Measurements from ENCODE around the gene LIPC.

LIPC gene

GRCh38 chr15:58409861-58410260, 21.9 kb upstream of the LIPC start:
- TF ChIP-seq CTCF (IDR thresholded peaks at IDR 0.05; ENCODE audit: low read depth, low read length): no peak
- no peak overlapping the region for H3K4me3 ChIP-seq (ENCODE audit: low read depth, low read length)
- in situ Hi-C loops (cut with HindIII; ENCODE audit: low sequenced_read_pairs): no loop called here
- no peak for DNase-seq (ENCODE audit: low read depth, low spot score)

DNA sequence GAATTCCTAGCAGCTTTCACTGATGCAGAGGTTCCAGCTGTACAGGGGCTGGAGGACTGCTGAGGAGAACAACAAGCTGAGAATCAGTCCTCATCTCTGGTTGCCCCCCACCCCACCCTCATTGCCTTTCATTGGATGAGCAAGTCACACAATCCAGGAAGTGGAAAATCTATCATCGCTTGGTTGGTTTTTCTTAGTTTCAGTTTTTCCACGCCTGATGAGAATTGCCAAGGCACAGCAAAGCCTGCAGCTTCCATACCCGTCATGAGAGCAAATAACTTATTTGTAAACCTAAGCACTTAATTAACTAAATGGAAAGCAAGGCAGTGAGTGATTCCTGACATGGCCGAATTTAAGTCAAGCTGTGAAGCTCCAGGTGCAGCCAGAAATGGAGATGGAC, 21.4 kb upstream of the LIPC start:
- no peak overlapping the region for H3K4me3 ChIP-seq (ENCODE audit: low read depth, low read length)
- in situ Hi-C loops (cut with HindIII; ENCODE audit: low sequenced_read_pairs): no loop called here
- DNase-seq (ENCODE audit: low read depth, low spot score): no peak
- TF ChIP-seq CTCF (IDR thresholded peaks at IDR 0.05; ENCODE audit: low read depth, low read length): no peak

- no peak for DNase-seq (ENCODE audit: low read depth, low spot score)
- no peak for TF ChIP-seq CTCF (IDR thresholded peaks at IDR 0.05; ENCODE audit: low read depth, low read length)
- in situ Hi-C loops (cut with HindIII; ENCODE audit: low sequenced_read_pairs): no loop called here
- H3K4me3 ChIP-seq (ENCODE audit: low read depth, low read length): no peak overlapping the region
Observed at GRCh38 chr15:58413253-58413652, 18.5 kb upstream of the LIPC start.

- no peak for TF ChIP-seq CTCF (IDR thresholded peaks at IDR 0.05; ENCODE audit: low read depth, low read length)
- DNase-seq (ENCODE audit: low read depth, low spot score): no peak
- in situ Hi-C loops (cut with HindIII; ENCODE audit: low sequenced_read_pairs): no loop called here
Observed at GRCh38 chr15:58415636-58416035, 16.2 kb upstream of the LIPC start.

DNA sequence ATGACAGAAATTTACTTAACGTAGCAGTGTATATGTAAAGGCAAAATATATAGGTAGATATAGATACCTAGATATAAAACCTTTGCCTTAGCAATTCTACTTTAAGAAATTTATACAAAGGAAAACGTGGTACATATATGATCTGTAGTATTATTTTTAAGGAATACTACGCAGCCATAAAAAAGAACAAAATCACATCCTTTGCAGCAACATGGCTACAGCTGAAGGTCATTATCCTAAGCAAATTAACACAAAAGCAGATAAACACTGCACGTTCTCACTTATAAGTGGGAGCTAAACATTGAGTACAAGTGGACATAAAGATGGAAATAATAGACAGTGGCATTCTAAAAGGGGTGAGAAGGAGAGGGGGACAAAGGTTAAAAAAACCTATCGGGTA, 14.8 kb upstream of the LIPC start:
- H3K4me3 ChIP-seq (ENCODE audit: low read depth, low read length): no peak overlapping the region
- no peak for DNase-seq (ENCODE audit: low read depth, low spot score)
- in situ Hi-C loops (cut with HindIII; ENCODE audit: low sequenced_read_pairs): no loop called here
- TF ChIP-seq CTCF (IDR thresholded peaks at IDR 0.05; ENCODE audit: low read depth, low read length): no peak

More at GRCh38 chr15:58415636-58416035, 16.2 kb upstream of the LIPC start:
- H3K4me3 ChIP-seq (ENCODE audit: low read depth, low read length): no peak overlapping the region

DNA sequence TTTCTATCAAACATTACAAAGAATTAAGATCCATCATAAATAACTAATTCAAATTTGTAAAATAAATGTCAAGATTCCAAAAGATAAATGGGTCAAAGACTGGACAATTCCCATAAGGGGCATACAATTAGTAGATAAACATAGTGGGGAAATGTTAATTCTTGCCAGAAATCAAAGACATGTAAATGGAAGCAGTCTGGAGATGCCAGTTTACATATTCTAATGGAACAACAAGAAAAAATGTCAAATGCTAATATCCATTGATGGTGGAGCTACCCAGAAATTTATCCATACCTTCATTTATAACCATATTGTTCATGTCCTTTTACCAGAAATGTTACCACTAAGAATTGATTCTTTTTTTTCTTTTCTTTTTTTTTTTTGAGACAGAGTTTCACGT, 13.7 kb upstream of the LIPC start:
- in situ Hi-C loops (cut with HindIII; ENCODE audit: low sequenced_read_pairs): no loop called here
- H3K4me3 ChIP-seq (ENCODE audit: low read depth, low read length): no peak overlapping the region
- DNase-seq (ENCODE audit: low read depth, low spot score): no peak
- TF ChIP-seq CTCF (IDR thresholded peaks at IDR 0.05; ENCODE audit: low read depth, low read length): no peak
